HCT116 (cell line): ENCODE results near the gene YPEL3. TPM values are rescaled to one million over a fixed set of nuclear protein-coding genes. Genes with fewer than 3 reads are reported as not detected.

Experiments
- ATAC-seq: fragments of 200-7000 bp; cut with Tn5 transposase; 2 replicates; pipeline ENCODE4 v1.9.1; 2020; ENCODE audit warnings: mild to moderate bottlenecking, moderate library complexity
- BruUV-seq: library from RNA; stranded (reverse); fragments of 400-500 nt; replicated peaks from 2 replicates; lab custom pipeline; 2021; lab: Mats Ljungman, UMichigan
- CTCF ChIA-PET: fragments of 300-600 bp; sonication (Branson Sonifier 250); formaldehyde crosslinking; loops from one replicate; lab custom pipeline; 2021; ENCODE audit warnings: antibody characterized with exemption; lab: Charles Lee
- POLR2A ChIA-PET: fragments of 300-600, 350-600 bp; sonication (Branson Sonifier 250); formaldehyde crosslinking; loops from one replicate; lab custom pipeline; 2021; ENCODE audit warnings: antibody characterized with exemption; lab: Charles Lee
- RAD21 ChIA-PET, 2 experiments: fragments of 300-600 bp; sonication (Branson Sonifier 250); formaldehyde crosslinking; loops; one replicate each; lab custom pipeline; 2023; ENCODE audit warnings: low total read pairs in 2 of 2; ENCODE audit not compliant: uncharacterized antibody in 2 of 2, unreplicated experiment in 2 of 2, low non-redundant PET in 1 of 2; lab: Charles Lee
- DNase-seq: peaks from one replicate; pipeline ENCODE4 v3.0.0-alpha.2; 2010; ENCODE audit warnings: low read depth, low spot score
- H2AFZ ChIP-seq: fragments of 200-600 bp; shearing (Covaris generic), sonication (generic); 2 replicates; pipeline ENCODE4 v1.6.1; 2017; ENCODE audit warnings: low read depth, mixed run types, mixed read lengths, antibody characterized with exemption, low read length; ENCODE audit not compliant: poor library complexity, severe bottlenecking
- H3K27ac ChIP-seq: 2 replicates; pipeline ENCODE4 v1.5.1; 2012; ENCODE audit warnings: low read depth, low read length
- H3K27me3 ChIP-seq: fragments of 200-600 bp; sonication (generic); 2 replicates; pipeline ENCODE4 v1.6.1; 2016; ENCODE audit warnings: mixed run types, low read length, mixed read lengths; ENCODE audit not compliant: insufficient read depth
- H3K36me3 ChIP-seq, 2 experiments: fragments of 200-500 bp in 1 of 2; fragments of 200-600 bp in 1 of 2; sonication (Bioruptor generic) in 1 of 2; sonication (generic) in 1 of 2; 2 replicates each; pipeline versions ENCODE4 v1.5.1 to v1.6.1; 2014 to 2016; ENCODE audit warnings: low read length in 2 of 2, inconsistent platforms in 1 of 2, mixed read lengths in 1 of 2, mixed run types in 1 of 2; ENCODE audit not compliant: insufficient read depth in 2 of 2, control insufficient read depth in 1 of 2
- H3K4me1 ChIP-seq, 2 experiments: fragments of 200-600 bp in 1 of 2; sonication (generic) in 1 of 2; 2 replicates each; pipeline versions ENCODE4 v1.5.1 to v1.6.1; 2012 to 2017; ENCODE audit warnings: low read length in 2 of 2, inconsistent platforms in 1 of 2, mild to moderate bottlenecking in 1 of 2, mixed read lengths in 1 of 2, mixed run types in 1 of 2, moderate library complexity in 1 of 2; ENCODE audit not compliant: insufficient read depth in 2 of 2, control insufficient read depth in 1 of 2
- H3K4me2 ChIP-seq: fragments of 200-600 bp; sonication (generic); 2 replicates; pipeline ENCODE4 v1.6.1; 2017; ENCODE audit warnings: mixed run types, low read length, mixed read lengths
- H3K4me3 ChIP-seq, 2 experiments: fragments of 200-600 bp in 1 of 2; sonication (generic) in 1 of 2; replicated peaks in 1 of 2; 2 replicates each; pipeline ENCODE4 v1.5.1; 2011 to 2016; ENCODE audit warnings: low read length in 2 of 2, control low read depth in 1 of 2, low read depth in 1 of 2, mild to moderate bottlenecking in 1 of 2, mixed read lengths in 1 of 2, mixed run types in 1 of 2
- H3K79me2 ChIP-seq: fragments of 200-600 bp; sonication (generic); 2 replicates; pipeline ENCODE4 v1.6.1; 2017; ENCODE audit warnings: mild to moderate bottlenecking, mixed run types, low read length, moderate library complexity, mixed read lengths; ENCODE audit not compliant: insufficient read depth
- H3K9ac ChIP-seq: fragments of 200-600 bp; sonication (generic); 2 replicates; pipeline ENCODE4 v1.6.1; 2016; ENCODE audit warnings: low read length, mixed read lengths
- H3K9me2 ChIP-seq: fragments of 200-600 bp; sonication (generic), shearing (Covaris generic); 2 replicates; pipeline ENCODE4 v1.6.1; 2017; ENCODE audit warnings: mixed run types, mild to moderate bottlenecking, moderate library complexity; ENCODE audit not compliant: insufficient read depth
- H3K9me3 ChIP-seq, 2 experiments: fragments of 200-500 bp in 1 of 2; fragments of 200-600 bp in 1 of 2; sonication (Bioruptor generic) in 1 of 2; sonication (generic) in 1 of 2; 2 replicates each; pipeline ENCODE4 v1.6.1; 2014 to 2017; ENCODE audit warnings: low read length in 2 of 2, mixed read lengths in 2 of 2, inconsistent platforms in 1 of 2, low read depth in 1 of 2, mild to moderate bottlenecking in 1 of 2, mixed run types in 1 of 2, moderate library complexity in 1 of 2; ENCODE audit not compliant: control insufficient read depth in 1 of 2, insufficient read depth in 1 of 2
- H4K20me1 ChIP-seq: fragments of 200-600 bp; sonication (generic), shearing (Covaris generic); 2 replicates; pipeline ENCODE4 v1.6.1; 2017; ENCODE audit warnings: mixed run types, mild to moderate bottlenecking, moderate library complexity; ENCODE audit not compliant: insufficient read depth
- CTCF ChIP-seq, 3 experiments: fragments of 200-600 bp in 1 of 3; sonication (generic) in 1 of 3; IDR thresholded peaks in 2 of 3; conservative IDR thresholded peaks in 1 of 3; 2 replicates each; pipeline ENCODE4 v1.5.1; 2012 to 2017; ENCODE audit warnings: low read depth in 2 of 3, low read length in 2 of 3, antibody characterized with exemption in 1 of 3, borderline replicate concordance in 1 of 3, control low read depth in 1 of 3, mild to moderate bottlenecking in 1 of 3, mixed read lengths in 1 of 3, mixed run types in 1 of 3, moderate library complexity in 1 of 3; ENCODE audit not compliant: insufficient read depth in 1 of 3
- POLR2AphosphoS5 ChIP-seq: IDR thresholded peaks from 2 replicates; pipeline ENCODE4 v1.6.1; 2011; ENCODE audit warnings: mild to moderate bottlenecking, low read depth, low read length, moderate library complexity
- SIN3A ChIP-seq: IDR thresholded peaks from 2 replicates; pipeline ENCODE4 v1.6.1; 2012; ENCODE audit warnings: low read depth
- ZBTB33 ChIP-seq: IDR thresholded peaks from 2 replicates; pipeline ENCODE4 v1.6.1; 2011; ENCODE audit warnings: mild to moderate bottlenecking, low read length, moderate library complexity; ENCODE audit not compliant: insufficient replicate concordance; ENCODE audit errors: extremely low read depth
- intact Hi-C: fragments of 100-400 bp; cut with micrococcal nuclease; formaldehyde crosslinking; loops from 2 replicates; pipeline ENCODE4 v1.10.0; 2022
- total RNA-seq: library from RNA; stranded (reverse); gene quantifications from one replicate; pipeline ENCODE4 v1.2.1, GENCODE V29; 2021; ENCODE audit not compliant: unreplicated experiment

Gene YPEL3
- total RNA-seq, 1 experiment from 2014 or later: 10.9 TPM

GRCh38 chr16:30068750-30069610 is 27.0 kb downstream of the YPEL3 start:
- peaks cover 12% of the 10 kb centered on the region; the same call in 1 of the 2 replicates for H4K20me1 ChIP-seq
- peaks cover 9 to 32% of the 10 kb centered on the region in 2 experiments for H3K4me1 ChIP-seq
- CTCF ChIA-PET: interaction anchor here (0.6 to 4.4 kb wide), 3 partner anchors 23 to 680 kb away, joined by 3 to 28 read pairs (median 3); partner anchors contain the start of gene TBX6

More at GRCh38 chr16:30068750-30069610, 27.0 kb downstream of the YPEL3 start:
- H2AFZ ChIP-seq: no peak overlapping the region
- H3K9me2 ChIP-seq: no peaks in the 10 kb centered on the region
- intact Hi-C loops: no loop called here
- ATAC-seq (no peak), DNase-seq (no peak)
- no peak overlapping the region for H3K4me3 ChIP-seq
- H3K9me3 ChIP-seq: no peaks in the 10 kb centered on the region
- H3K27ac ChIP-seq: no peak overlapping the region; the same call in 1 of the 2 replicates
- TF ChIP-seq CTCF (IDR thresholded peaks at IDR 0.05 in 2 of 3, conservative IDR thresholded peaks at IDR 0.05 in 1 of 3; ENCODE audit: borderline replicate concordance in 1 of 3, insufficient read depth in 1 of 3, low read depth in 2 of 3, low read length in 2 of 3) (peak in 2 of 3 experiments; percentile 69 to 71; a peak in 4 of 6 replicates), ZBTB33 (no peak), SIN3A (no peak), POLR2AphosphoS5 (peak; percentile 46)
- no peak overlapping the region for H3K9ac ChIP-seq
- BruUV-seq: no TSS peak
- POLR2A ChIA-PET: no interaction called here
- H3K27me3 ChIP-seq: no peaks in the 10 kb centered on the region
- peak overlapping the region; percentile 1; the same call in 1 of the 2 replicates for H3K4me2 ChIP-seq
- peaks cover 61% of the 10 kb centered on the region for H3K79me2 ChIP-seq
- RAD21 ChIA-PET: no interaction called here
- H3K36me3 ChIP-seq: peaks cover 28 to 60% of the 10 kb centered on the region in 2 experiments
